ENCODE data around the gene KLRF1.

Gene KLRF1

DNA sequence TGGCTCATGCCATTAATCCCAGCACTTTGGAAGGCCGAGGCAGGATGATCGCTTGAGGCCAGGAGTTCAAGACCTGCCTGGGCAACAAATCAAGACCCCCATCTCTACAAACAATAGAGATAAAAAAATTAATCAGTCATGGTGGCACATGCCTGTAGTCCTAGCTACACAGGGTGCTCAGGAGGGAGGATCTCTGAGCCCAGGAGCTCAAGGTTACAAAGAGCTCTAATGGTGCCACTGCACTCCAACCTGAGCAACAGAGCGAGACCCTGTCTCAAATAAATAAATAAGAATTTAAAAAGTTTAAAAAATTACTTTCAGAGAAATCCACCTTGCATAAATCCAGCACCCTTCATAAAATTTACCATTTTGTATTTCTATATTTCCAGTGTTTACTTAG lies 2.2 kb downstream of the KLRF1 start:
- TF ChIP-seq, protein P1, sequence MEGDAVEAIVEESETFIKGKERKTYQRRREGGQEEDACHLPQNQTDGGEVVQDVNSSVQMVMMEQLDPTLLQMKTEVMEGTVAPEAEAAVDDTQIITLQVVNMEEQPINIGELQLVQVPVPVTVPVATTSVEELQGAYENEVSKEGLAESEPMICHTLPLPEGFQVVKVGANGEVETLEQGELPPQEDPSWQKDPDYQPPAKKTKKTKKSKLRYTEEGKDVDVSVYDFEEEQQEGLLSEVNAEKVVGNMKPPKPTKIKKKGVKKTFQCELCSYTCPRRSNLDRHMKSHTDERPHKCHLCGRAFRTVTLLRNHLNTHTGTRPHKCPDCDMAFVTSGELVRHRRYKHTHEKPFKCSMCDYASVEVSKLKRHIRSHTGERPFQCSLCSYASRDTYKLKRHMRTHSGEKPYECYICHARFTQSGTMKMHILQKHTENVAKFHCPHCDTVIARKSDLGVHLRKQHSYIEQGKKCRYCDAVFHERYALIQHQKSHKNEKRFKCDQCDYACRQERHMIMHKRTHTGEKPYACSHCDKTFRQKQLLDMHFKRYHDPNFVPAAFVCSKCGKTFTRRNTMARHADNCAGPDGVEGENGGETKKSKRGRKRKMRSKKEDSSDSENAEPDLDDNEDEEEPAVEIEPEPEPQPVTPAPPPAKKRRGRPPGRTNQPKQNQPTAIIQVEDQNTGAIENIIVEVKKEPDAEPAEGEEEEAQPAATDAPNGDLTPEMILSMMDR (conservative IDR thresholded peaks at IDR 0.05; ENCODE audit: low read depth, low read length) = no peak
- DNase-seq (ENCODE audit: low read depth) = no peak
- H3K4me3 ChIP-seq (ENCODE audit: low read length) = no peak overlapping the region

DNA sequence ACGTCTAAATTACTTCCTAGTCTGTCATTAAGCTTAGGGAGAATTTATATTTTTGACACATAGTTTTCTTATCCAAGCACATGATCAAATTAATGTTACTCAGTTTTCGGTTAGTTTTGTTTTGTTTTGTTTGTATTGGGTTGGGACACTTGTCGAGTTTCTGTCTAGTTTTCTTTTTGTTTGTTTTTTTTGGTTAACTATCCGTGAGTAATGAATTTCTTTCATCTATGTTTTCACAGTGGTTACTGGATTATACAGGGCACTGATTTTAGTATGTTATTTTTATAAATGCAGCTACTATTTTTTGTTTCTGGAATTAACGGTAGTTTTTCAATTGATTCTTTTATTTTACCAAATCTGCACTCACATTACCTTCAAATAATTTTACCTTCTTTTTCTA lies 2.7 kb downstream of the KLRF1 start:
- no peak overlapping the region for H3K4me3 ChIP-seq (ENCODE audit: low read length)
- DNase-seq (ENCODE audit: low read depth) = no peak
- TF ChIP-seq, protein P1 (conservative IDR thresholded peaks at IDR 0.05; ENCODE audit: low read depth, low read length) = no peak

DNA sequence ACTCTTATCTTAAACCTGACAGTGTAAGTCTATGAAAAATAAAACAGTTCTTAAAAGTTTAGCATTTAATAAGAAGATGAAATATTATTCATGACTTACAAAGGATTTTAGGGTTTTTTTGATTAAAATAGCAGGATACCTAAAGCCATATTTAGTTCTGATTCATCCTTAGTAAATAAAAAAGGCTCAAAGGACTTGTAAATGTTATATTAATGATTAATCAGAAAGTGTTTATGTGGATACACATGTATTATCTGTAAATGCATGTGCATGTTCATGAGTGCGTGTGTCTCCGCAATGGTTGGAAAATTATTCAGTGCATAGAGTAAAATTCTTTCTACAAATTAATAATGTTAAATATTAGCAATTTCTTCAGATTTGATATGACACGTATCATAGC lies 4.4 kb downstream of the KLRF1 start:
- TF ChIP-seq, protein P1 (conservative IDR thresholded peaks at IDR 0.05; ENCODE audit: low read depth, low read length) = no peak
- DNase-seq (ENCODE audit: low read depth) = no peak

DNA sequence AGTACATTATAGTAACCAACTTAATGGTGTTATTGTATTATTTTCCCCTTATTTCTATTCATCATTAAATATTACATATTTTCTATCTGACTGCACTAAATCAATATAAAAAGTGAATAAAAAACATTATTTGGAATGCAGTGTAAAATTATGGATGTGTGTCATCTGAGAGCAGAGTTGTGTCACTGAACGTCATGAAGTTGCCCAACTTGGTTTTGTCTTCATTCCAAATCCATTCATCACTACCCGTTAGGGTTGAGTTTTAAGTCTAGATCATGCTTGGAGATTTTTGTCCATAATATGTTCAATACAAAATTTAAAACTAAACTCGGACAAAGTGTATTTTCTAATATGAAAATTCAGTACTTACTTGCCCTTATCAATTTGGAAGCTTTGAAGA lies 16.1 kb downstream of the KLRF1 start:
- DNase-seq (ENCODE audit: low read depth) = no peak
- TF ChIP-seq, protein P1 (conservative IDR thresholded peaks at IDR 0.05; ENCODE audit: low read depth, low read length) = no peak
- no peak overlapping the region for H3K4me3 ChIP-seq (ENCODE audit: low read length)

More for the DNA sequence above, 4.4 kb downstream of the KLRF1 start:
- H3K4me3 ChIP-seq (ENCODE audit: low read length) = no peak overlapping the region

DNA sequence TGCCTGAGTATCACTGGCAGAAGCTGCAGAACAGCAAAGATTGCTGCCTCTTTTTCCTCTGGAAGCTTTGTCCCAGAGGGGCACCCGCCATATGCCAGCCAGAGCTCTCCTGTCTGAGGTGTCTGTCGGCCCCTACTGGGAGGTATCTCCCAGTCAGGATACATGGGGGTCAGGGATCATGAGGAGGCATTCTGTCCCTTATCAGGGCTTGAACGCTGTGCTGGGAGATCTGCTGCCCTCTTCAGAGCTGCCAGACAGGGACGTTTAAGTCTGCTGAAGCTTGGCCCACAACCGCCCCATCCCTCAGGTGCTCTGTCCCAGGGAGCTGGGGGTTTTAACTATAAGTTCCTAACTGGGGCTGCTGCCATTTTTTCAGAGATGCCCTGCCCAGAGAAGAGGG lies 21.6 kb downstream of the KLRF1 start:
- no peak for DNase-seq (ENCODE audit: low read depth)
- H3K4me3 ChIP-seq (ENCODE audit: low read length) = no peak overlapping the region
- TF ChIP-seq, protein P1 (conservative IDR thresholded peaks at IDR 0.05; ENCODE audit: low read depth, low read length) = no peak

DNA sequence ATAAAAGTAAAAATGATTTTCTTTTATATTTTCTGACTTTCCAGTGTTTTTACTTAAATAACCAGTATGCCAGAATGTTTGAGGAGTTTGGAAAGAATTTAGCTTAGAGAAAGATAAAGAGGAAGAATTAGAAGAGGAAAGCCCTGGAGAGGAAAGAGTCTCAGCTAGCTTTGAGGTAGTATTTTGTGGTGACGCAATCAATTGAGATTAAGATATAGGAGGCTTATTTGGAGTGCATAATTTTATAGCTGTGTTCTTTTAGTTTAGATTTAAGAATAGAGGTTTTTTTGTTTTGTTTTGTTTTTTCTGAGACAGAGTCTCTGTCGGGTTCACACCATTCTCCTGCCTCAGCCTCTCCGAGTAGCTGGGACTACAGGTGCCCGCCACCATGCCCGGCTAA lies 23.8 kb downstream of the KLRF1 start:
- TF ChIP-seq, protein P1 (conservative IDR thresholded peaks at IDR 0.05; ENCODE audit: low read depth, low read length) = no peak
- DNase-seq (ENCODE audit: low read depth) = no peak
- no peak overlapping the region for H3K4me3 ChIP-seq (ENCODE audit: low read length)

DNA sequence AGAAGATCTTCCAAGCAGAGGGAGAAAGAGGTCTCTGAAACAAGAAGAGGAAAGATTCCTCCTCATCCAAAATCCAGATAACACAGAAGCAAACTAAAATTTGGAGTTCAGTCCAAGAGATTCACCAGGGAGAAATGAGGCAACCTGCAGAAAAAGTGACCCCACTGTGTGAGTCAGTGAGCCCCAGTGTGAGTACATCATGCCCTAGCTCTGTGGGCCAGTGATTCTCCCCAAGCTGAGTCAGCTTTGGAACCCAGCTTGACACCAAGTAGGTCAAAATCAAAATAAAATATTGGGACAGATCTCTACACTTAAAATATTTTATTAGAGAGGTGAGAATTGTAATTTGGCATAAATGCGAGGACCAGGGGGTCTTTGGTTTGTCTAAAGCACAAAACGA lies 24.6 kb downstream of the KLRF1 start:
- no peak overlapping the region for H3K4me3 ChIP-seq (ENCODE audit: low read length)
- no peak for DNase-seq (ENCODE audit: low read depth)
- TF ChIP-seq, protein P1 (conservative IDR thresholded peaks at IDR 0.05; ENCODE audit: low read depth, low read length) = no peak

All from retinal pigment epithelial cell (primary cell).